B cell (primary cell): Measurements from ENCODE around the gene IPCEF1.

ENCODE experiments used
- EZH2 ChIP-seq: IDR thresholded peaks from 2 replicates; pipeline ENCODE4 v1.6.1; 2012; ENCODE audit warnings: borderline replicate concordance, low read depth, mild to moderate bottlenecking, moderate library complexity, low read length; ENCODE audit not compliant: insufficient read depth, poor library complexity, severe bottlenecking
- TF ChIP-seq, protein P1 (sequence below): fragments of 200-600 bp; IDR thresholded peaks from one replicate; pipeline ENCODE4 v1.8.0; 2022; ENCODE audit warnings: antibody characterized with exemption, mild to moderate bottlenecking

DNA sequence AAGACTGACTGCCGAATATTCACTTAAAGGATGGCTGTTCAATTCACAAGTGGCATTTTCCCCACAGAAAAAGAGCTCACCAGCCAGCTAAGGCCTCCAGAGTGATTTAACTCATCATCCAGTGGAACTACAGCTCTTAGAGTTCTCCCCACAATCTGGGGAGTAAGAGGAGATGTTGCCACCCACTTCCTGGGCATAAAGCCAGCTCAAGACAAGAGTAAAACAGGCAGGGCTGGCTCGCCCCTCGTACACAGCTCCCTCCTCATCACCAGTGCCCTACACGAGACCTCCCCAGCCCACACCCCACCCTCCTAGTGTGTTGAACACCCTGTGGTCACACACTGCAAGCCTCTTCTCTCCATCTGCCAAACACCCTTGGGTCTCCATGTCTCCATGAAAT lies 47.2 kb upstream of the IPCEF1 start:
- TF ChIP-seq, protein P1, sequence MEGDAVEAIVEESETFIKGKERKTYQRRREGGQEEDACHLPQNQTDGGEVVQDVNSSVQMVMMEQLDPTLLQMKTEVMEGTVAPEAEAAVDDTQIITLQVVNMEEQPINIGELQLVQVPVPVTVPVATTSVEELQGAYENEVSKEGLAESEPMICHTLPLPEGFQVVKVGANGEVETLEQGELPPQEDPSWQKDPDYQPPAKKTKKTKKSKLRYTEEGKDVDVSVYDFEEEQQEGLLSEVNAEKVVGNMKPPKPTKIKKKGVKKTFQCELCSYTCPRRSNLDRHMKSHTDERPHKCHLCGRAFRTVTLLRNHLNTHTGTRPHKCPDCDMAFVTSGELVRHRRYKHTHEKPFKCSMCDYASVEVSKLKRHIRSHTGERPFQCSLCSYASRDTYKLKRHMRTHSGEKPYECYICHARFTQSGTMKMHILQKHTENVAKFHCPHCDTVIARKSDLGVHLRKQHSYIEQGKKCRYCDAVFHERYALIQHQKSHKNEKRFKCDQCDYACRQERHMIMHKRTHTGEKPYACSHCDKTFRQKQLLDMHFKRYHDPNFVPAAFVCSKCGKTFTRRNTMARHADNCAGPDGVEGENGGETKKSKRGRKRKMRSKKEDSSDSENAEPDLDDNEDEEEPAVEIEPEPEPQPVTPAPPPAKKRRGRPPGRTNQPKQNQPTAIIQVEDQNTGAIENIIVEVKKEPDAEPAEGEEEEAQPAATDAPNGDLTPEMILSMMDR, result no peak
- TF ChIP-seq EZH2, result no peak
